ENCODE measurements around the gene STK32B.
"Not testable (repeated sequence)": the region's sequence is repeated elsewhere in the genome, so short reads cannot be mapped to it uniquely, and the experiment has no call there.

The STK32B gene

DNA sequence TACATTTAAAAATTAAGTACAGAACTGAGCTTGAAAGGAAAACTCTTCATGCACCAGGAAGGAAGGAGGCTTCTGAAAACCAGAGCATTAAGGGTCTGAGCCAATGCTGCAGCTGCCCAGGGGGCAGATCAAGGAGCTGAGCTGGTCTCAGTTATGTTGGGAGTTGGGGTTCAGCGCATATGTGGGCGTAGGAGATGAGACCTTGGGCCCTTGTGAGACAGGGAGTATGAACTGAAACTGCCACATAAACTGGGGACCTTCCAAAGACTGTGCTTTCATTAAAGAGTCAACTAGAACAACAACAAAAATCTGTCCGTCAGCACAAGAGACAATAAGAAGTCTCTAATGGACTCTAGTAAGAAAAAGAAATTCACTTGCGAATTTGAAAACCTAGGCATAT, 226.9 kb downstream of the STK32B start:
- Mint-ChIP-seq H3K9me3 (peaks cover 11% of the 10 kb centered on the region), H3K36me3 (ENCODE audit: low read depth) (no peaks in the 10 kb centered on the region), H3K4me3 (no peak overlapping the region), H3K27ac (no peak overlapping the region), H3K27me3 (ENCODE audit: low read depth, poor library complexity) (peaks cover 6% of the 10 kb centered on the region), H3K4me1 (no peaks in the 10 kb centered on the region)
- no peak for TF ChIP-seq CTCF (IDR thresholded peaks at IDR 0.05)
- no peak for DNase-seq

- not testable (repeated sequence) for DNase-seq; H3K27ac Mint-ChIP-seq; H3K4me3 Mint-ChIP-seq; H3K4me1 Mint-ChIP-seq; H3K9me3 Mint-ChIP-seq; H3K27me3 Mint-ChIP-seq (ENCODE audit: low read depth, poor library complexity); H3K36me3 Mint-ChIP-seq (ENCODE audit: low read depth)
These were observed 228.8 kb downstream of the STK32B start for GRCh38 chr4:5280069-5280468.

- no peak for TF ChIP-seq CTCF (IDR thresholded peaks at IDR 0.05)
- H3K4me3 Mint-ChIP-seq = no peak overlapping the region
- no peak for DNase-seq
These were observed 229.5 kb downstream of the STK32B start for GRCh38 chr4:5280828-5281227.

DNA sequence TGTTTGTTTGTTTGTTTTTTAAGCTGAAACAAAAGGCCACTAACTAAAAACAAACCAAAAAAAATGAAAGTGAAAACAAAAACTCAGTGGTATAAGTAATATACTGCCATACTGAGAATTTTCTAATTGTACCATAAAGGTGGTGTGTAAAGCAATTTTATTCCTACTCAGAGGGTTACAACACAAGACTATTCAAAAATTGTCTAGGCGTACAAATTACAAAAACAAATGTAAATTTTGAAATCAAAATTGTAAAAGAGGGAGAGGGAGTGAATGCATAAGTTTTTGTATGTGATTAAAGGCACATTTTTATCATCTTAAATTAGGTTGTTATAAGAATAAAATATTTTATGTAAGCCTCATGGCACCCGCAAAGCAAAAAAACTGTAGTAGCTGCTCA, 232.6 kb downstream of the STK32B start:
- Mint-ChIP-seq H3K4me1 (no peaks in the 10 kb centered on the region), H3K27me3 (ENCODE audit: low read depth, poor library complexity) (peaks cover 10% of the 10 kb centered on the region), H3K27ac (no peak overlapping the region), H3K4me3 (no peak overlapping the region), H3K9me3 (no peaks in the 10 kb centered on the region), H3K36me3 (ENCODE audit: low read depth) (no peaks in the 10 kb centered on the region)
- no peak for DNase-seq
- TF ChIP-seq CTCF (IDR thresholded peaks at IDR 0.05) = no peak

More at GRCh38 chr4:5280828-5281227, 229.5 kb downstream of the STK32B start:
- no peaks in the 10 kb centered on the region for H3K36me3 Mint-ChIP-seq (ENCODE audit: low read depth)
- no peak overlapping the region for H3K27ac Mint-ChIP-seq
- no peaks in the 10 kb centered on the region for H3K9me3 Mint-ChIP-seq
- H3K27me3 Mint-ChIP-seq (ENCODE audit: low read depth, poor library complexity) = peaks cover 10% of the 10 kb centered on the region
- no peaks in the 10 kb centered on the region for H3K4me1 Mint-ChIP-seq

DNA sequence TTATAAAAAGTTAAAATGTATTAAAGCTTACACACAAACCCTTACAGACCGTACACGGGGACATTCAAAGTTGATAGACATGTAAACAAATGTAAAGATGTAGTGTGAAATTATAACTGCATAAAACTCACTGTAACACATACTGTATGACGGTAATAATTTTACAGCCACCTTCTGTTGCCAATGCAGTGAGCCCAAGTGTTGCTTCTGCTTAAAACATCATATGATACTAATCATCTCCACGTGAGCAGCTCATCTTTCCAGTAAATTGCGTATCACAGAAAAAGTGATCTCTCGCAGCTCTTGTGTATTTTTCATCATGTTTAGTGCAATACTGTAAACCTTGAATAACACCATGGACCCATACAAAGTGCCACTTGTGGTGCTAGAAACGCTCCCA, 233.2 kb downstream of the STK32B start:
- Mint-ChIP-seq H3K9me3 (no peaks in the 10 kb centered on the region), H3K4me3 (no peak overlapping the region), H3K27me3 (ENCODE audit: low read depth, poor library complexity) (peaks cover 10% of the 10 kb centered on the region), H3K4me1 (no peaks in the 10 kb centered on the region), H3K36me3 (ENCODE audit: low read depth) (no peaks in the 10 kb centered on the region), H3K27ac (no peak overlapping the region)
- no peak for DNase-seq
- no peak for TF ChIP-seq CTCF (IDR thresholded peaks at IDR 0.05)

- no peak for DNase-seq
- H3K36me3 Mint-ChIP-seq (ENCODE audit: low read depth) = no peaks in the 10 kb centered on the region
These were observed 240.8 kb downstream of the STK32B start for GRCh38 chr4:5292101-5292500.

DNA sequence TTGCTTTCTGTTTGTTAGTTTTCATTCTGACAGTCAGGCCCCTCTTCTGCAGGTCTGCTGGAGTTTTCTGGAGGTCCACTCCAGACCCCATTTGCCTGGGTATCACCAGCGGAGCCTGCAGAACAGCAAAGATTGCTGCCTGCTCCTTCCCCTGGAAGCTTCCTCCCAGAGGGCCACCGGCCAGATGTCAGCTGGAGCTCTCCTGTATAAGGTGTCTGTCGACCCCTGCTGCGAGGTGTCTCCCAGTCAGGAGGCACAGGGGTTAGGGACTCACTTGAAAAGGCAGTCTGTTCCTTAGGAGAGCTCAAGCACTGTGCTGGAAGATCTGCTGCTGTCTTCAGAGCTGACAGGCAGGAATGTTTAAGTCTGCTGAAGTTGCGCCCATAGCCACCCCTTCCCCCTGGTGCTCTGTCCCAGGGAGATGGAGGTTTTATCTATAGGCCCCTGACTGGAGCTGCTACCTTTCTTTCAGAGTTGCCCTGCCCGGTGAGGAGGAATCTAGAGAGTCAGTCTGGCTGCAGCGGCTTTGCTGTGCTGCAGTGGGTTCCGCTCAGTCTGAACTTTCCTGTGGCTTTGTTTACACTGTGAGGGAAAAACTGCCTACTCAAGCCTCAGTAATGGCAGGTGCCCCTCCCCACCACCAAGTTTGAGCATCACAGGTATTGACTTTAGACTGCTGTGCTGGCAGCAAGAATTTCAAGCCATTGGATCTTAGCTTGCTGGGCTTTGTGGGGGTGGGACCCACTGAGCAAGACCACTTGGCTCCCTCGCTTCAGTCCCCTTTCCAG, 246.9 kb downstream of the STK32B start:
- H3K27ac Mint-ChIP-seq; H3K4me1 Mint-ChIP-seq; H3K4me3 Mint-ChIP-seq; H3K36me3 Mint-ChIP-seq (ENCODE audit: low read depth); DNase-seq: not testable (repeated sequence)
- Mint-ChIP-seq H3K9me3 (peaks cover 16% of the 10 kb centered on the region), H3K27me3 (ENCODE audit: low read depth, poor library complexity) (peaks cover 10% of the 10 kb centered on the region)

More at GRCh38 chr4:5292101-5292500, 240.8 kb downstream of the STK32B start:
- Mint-ChIP-seq H3K4me3 (no peak overlapping the region), H3K4me1 (no peaks in the 10 kb centered on the region), H3K9me3 (peaks cover 18% of the 10 kb centered on the region), H3K27ac (no peak overlapping the region), H3K27me3 (ENCODE audit: low read depth, poor library complexity) (peaks cover 7% of the 10 kb centered on the region)
- no peak for TF ChIP-seq CTCF (IDR thresholded peaks at IDR 0.05)

Measured in nephron progenitor cell (in vitro differentiated cells).